GM19438 (cell line): Measurements from ENCODE around the gene FBXW5.

ENCODE experiments used
- ATAC-seq: cut with Tn5 transposase; IDR thresholded peaks from one replicate; pipeline ENCODE4 v1.9.1; 2021; ENCODE audit warnings: low read depth; ENCODE audit not compliant: unreplicated experiment

FBXW5 gene

DNA sequence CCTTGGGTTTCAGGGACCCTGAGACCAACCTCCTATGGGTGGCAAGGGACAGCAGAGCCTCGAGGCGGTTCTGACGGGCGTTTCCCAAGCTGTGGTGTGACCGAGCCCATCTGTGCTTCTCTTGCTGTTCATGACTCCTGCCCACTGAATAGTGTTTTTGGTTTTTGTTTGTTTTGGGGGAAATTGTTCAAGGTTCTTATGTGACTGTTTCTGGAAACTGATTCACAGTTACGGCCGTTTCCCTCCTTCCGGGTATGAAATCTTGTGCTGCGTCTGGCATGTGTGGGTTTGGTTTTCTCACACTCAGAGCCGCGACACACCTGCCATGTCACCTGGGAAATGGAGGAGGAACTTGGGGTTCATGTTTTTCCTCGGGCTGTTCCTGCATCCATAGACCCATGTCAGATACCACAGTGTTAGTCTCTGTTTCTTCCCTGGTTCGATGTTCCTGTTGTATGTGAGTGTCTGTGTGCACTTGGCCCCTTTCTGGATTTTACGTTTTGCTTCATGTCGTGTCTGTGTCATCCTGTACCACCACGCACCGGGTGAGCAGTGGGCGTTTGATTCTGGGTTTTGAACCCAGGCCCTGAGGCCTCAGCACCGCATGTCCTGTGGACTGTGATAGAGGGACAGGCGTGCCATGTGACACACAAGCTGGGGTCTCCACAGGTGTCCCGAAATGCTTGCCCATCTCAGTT lies 28.8 kb downstream of the FBXW5 start:
- no peak for ATAC-seq

DNA sequence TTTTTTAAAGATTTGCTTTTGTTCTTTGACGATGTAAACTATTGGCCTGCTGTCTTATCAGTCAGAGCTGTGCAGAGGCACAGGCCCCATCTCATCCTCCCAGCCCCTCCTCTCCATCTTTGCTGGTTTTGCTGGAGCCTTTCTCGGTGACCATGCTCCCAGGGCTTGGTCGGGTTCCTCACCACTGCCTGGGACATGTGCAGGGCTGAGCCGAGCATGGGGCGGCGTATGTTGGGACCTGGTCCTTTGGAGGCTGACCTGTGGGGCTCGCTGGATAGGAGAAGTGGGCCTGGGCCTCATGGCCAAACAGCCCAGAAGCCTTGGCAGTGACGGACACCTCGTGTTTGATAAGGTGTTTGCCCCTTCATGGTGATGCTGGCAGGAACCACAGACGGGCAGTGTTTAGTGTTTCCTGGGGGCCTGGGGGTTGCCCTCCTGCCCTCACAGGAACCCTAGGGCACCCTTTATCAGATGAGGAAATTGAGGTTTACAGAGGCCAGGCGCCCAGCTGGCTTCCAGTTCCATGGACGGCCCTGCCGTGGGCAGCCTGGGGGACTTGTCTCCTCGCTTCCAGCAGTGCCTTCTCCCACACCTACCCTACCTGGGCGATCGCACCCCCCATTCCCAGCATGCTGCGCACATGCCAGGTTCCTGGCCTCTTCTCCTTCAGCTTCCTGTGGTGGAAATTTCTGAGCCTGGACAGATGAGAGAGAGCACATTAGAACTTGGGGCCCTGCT lies 30.7 kb downstream of the FBXW5 start:
- no peak for ATAC-seq

DNA sequence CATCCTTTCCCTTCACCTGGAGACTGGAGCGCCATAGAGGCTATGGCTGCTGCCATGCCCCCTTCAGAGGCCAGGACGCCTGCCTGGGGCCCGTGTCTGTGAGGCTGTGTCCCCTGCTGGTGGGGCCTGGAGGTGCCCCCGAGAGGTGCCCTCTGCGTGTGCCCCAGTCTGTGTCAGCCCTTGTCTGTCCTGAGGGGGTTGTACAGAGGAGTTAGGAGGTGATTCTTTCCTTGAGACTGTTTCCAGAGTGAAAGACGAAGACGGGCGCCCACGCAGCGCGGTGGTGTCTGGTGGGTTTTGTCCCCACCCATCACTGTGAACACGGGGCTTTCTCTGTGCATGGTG lies 33.7 kb downstream of the FBXW5 start:
- ATAC-seq, result no peak

DNA sequence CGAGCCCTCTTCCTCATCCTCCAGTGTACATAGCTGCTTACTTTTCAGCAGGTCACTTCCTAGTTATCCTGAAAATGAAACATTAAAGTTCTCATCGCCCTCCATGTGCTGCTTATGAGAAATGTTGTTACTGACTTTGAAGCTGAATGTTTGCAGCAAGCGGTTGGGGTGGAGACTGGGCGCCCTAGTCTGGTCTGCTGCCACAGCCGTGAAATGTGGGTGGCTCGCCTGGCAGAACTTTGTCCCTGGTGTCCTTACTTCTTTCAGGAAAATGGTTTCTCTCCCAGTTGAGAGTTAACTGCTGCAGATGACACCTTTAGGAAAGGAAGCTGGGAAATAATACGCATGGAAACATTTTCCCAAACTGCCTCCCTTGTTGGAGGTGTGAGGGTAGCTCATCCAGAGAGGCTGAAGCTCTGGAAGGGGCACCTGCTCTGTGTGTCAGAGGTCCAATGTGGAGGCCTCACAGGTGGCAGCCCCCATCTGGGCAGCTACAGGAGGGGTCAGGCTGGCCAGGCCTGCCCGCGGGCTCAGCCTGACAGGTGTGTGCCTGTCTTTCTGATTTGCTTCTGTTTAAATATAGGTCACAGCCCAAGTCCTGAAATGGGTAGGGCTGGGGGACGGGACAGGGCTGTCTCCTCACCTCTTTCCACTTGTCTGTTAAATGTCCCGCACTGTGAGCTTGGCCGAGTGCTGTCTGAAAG lies 34.2 kb downstream of the FBXW5 start:
- ATAC-seq, result no peak

DNA sequence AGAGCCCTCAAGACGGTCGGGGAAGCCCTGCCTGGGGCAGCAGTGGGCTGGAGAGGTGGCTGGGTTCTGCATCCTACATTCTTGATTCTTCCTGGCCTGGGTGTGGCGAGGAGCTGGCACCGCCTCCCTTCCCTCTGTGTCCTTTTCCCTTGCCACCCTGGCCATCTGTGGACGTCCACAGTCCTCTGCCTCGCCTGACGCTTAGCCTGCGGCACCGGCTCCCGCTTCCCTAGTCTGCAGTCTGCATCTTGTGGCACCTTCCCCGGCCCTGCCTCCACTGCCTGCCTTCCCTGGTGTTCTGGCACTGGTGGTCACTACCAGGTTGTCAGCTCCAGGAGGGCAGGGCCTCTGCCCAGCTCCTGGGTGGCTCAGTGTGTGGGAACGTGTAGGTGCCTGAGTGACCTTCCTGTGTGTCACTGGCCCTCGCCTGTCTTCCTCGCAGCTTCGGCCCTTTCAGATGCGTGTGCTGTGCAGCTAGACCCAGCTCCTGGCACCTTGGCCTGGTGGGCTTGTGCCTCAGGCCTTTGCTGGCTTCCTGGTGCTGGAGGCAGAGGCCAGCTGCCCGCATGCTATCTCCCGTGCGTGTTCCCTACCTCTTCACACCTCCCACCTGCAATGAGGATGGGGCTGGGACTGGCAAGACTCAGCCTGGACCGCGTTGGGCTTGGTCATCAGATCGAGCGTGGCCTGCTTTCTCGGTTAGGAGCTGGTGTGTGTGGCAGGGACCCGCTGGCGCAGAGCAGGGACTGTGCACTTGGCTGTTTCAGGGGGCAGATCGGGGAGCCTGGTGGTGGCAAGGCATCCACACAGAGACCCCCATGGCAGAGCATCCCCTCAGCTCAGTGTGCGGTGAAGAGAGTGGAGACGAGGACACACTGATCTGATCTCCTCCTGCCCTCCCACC lies 37.3 kb downstream of the FBXW5 start:
- ATAC-seq, result no peak

DNA sequence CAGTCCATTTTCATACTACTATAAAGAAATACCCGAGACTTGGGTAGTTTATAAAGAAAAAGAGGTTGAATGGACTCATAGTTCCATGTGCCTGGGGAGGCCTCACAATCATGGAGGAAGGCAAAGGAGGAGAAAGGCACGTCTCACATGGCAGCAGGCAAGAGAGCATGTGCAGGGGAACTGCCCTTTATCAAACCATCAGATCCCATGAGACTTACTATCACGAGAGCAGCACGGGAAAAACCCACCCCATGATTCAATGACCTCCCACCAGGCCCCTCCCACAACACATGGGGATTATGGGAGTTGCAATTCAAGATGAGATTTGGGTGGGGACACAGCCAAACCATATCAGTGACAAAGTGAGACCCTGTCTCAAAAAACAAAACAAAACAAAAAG lies 38.3 kb downstream of the FBXW5 start:
- no peak for ATAC-seq

DNA sequence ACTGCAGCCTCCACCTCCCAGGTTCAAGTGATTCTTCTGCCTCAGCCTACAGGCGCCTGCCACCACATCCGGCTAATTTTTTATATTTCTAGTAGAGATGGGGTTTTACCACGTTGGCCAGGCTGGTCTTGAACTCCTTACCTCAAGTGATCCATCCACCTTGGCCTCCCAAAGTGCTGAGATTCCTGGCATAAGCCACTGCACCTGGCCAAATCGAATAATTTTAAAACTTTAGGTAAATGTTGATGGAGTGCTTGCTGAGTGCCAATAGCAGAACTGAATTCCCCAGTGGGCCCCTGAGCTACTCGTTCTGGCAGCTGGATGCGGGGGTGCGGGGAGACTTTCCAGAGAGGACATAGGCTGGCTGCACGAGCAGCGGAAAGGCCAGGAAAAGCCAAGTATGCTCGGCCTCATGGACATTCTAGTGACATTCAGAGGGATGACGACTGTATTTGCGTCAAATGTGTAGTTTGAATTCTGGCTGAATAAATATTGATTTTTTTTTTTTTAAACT lies 41.4 kb downstream of the FBXW5 start:
- ATAC-seq, result no peak

DNA sequence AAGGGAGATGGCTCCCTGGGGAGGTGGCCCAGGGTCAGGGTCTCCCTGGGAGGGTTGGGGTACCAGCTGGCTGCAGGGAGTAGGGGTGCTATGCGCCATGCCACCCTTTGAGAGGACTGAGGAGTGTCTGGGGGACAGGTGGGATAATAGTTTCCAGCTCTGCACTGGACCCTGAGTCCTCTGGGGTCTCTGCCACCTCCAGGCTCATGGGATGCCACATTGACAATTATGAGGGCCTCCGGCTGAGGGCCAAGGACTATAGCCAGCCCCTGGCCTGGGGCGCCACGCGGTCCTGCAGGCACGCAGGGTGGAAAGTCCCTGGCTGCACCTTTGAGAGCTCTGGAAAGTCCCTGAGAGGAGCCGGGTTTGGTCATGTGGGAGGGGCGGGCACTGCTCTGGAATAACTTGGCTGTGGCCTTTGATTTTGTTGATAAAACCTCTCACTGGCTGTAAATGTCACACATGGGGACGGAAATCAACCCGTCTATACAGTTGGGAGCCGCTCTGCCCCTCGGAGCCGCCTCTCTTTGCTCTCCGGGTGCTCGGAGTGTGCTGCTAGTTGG lies 42.2 kb downstream of the FBXW5 start:
- ATAC-seq, result peak; percentile 31

DNA sequence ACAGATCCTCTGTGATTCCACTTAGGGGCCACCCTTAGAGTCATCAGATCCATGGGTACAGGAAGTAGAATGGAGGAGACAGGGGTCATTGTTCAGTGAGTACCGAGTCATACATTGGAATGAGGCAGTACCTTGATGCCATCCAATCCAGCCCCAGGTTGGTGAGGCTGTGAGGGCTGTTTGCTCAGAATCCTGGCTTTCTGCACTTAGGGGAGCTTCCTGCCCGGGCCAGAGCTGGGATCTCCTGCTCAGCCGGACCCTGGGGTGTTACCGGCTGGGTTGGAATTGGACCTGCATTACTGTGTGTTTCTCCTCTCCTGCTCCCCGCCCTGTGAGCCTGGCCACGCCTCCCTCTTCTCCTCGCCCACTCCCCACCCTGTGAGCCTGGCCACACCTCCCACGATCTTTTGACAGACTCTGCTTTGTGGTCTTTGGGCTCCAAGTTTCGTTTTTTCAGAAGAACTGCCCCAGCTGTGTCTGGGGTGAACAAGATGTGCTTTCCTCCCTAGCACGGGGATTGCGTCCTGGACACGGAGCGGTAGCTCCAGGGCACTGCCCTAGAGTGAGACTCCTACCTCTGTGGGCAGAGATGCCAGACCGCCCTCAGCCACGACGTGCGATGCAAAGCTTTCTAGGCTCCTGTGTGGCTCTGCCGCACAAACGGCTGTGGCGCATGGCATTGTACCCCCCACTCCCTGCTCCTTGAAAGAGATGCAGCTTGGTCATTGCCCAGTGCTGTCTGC lies 42.9 kb downstream of the FBXW5 start:
- peak; percentile 57 for ATAC-seq

DNA sequence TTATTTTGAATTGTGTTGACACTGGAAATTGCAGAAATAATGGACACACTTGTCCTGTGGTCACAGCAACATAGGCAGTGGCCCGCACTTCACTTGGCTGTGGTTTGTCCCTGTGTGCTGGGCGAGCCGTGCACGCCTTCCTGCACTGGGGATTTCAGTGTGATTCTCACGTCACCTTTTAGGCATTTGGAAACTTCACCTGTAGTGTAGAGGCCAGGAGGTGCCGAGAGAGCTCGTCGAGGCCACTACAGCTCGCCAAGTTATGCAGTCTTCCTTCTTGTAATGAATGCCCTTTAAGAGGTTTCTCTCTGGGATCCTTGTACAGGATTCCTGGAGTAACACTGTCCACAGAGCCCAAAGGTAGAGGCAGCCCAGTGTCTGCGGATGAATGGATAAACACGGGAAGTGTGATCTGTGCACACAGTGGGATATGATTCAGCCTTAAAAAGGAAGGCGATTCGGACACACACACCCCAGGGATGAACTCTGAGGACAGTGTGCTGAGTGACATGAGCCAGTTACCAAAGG lies 43.5 kb downstream of the FBXW5 start:
- no peak for ATAC-seq

DNA sequence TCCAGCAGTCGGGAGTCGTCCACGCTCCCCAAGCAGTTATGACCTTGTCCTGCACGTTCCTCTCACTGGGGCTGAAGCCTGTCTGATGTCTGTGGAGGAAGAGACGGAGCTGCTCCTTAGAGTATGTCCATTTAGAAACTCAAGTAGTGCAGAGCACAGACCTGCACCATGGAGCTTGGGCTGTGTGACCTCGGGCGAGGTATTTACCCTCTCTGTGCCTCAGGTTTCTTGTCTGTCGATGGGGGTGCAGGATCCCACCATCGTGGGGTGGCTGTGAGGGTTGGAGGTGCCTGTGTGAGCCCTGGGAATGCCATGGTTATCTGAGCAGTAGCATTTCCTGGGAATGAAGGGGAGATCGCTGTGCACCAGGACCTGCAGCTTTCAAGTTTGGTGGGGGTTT lies 44.0 kb downstream of the FBXW5 start:
- no peak for ATAC-seq

DNA sequence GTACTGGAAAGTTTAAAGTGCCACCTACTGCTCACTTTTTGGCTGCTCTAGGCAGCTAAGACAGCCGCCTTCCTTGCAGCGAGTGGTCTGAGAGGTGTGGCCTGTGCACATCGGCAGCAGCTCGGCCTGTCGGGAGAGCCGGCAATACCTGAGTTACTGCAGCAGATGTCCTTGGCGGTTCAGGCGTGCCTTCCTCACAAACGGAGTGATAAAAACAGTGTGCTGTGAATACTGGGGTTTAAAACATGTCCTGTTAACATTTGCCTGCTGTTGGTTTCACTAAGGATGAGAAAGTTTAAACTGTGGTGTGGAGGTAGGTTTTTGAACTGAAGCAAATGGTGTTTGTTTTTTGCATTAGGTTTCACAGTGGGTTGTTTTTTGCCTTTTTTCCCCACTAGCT lies 45.3 kb downstream of the FBXW5 start:
- peak; percentile 39 for ATAC-seq

DNA sequence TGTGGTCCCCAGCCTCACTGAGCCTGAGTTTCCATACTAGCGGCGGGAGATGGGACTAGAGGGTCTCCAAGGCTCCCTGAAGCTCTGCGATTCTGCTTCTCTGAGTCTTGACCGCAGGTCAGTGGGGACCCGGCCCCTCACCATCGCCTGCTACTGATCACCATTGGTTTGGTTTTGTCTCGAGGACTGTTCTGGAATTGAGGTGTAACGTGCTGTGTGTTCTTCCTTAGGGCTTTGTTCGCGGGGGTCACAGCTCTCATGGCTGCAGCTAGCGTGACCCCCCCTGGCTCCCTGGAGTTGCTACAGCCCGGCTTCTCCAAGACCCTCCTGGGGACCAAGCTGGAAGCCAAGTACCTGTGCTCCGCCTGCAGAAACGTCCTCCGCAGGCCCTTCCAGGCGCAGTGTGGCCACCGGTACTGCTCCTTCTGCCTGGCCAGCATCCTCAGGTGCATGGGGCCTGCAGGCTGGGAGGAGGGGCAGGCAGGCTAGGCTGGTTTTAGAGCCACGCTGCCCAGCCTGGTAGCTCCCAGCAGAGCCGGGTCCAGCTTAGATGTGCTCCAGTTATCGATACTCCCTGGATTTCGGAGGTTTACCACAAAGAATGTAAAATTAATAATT lies 45.9 kb downstream of the FBXW5 start:
- no peak for ATAC-seq

DNA sequence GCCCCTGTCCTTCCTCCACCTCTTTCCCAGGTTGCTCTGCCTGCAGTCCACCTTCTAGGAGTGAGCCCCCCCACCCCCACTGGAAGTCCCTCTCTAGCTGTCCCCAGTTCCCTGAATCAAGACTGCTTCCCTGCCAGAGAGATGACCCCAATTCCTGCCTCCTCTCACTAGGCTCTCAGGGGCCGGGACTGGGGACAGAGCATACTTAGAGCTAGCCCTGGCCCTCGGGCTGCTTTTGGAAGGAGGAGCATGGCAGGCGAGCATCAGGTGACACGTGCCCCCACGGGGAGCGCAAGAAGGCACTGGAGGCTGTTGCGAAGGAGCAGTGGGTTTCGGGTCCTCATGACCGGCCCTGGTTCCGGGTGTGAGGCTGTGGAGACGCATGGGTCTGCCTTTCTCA lies 48.5 kb downstream of the FBXW5 start:
- no peak for ATAC-seq

DNA sequence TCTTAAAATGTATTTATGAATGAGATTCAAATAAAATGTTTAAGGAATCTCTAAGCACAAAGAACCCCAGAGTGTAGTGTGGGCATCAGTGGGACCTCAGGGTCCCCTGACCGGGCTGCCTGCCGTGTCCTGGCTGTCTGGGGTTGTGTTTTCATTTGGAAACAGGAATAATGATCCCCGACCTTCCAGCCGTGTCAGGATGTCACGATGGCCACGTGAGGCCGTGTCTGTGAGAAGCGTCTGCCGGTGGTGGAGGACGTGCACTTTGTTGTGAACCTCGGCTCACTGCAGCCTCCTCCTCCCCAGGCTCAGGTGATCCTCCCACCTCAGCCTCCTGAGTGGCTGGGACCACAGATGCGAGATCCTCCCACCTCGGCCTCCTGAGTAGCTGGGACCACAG lies 53.9 kb downstream of the FBXW5 start:
- no peak for ATAC-seq
